Naive thymus-derived CD4-positive, alpha-beta T cell (primary cell): ENCODE measurements around the gene ZIC2. TPM values are rescaled to one million over a fixed set of nuclear protein-coding genes. Genes with fewer than 3 reads are reported as not detected.

Experiments
- ATAC-seq: fragments of 150-1000 bp; cut with Tn5 transposase; 2 replicates; pipeline ENCODE4 v1.10.0; 2021; ENCODE audit warnings: mild to moderate bottlenecking, moderate library complexity
- CTCF ChIA-PET: fragments of 350-600 bp; sonication (Branson Sonifier 250); formaldehyde crosslinking; loops from one replicate; lab custom pipeline; 2021; ENCODE audit warnings: antibody characterized with exemption; lab: Charles Lee
- POLR2A ChIA-PET: fragments of 350-600 bp; sonication (Branson Sonifier 250); formaldehyde crosslinking; loops from one replicate; lab custom pipeline; 2021; ENCODE audit warnings: antibody characterized with exemption, inconsistent platforms; lab: Charles Lee
- DNase-seq, 9 donors: peaks; one replicate each; pipeline versions ENCODE4 v3.0.0 to v3.0.0-alpha.2; 2020 to 2022; ENCODE audit warnings: mixed read lengths in 1 of 9
- H3K27ac ChIP-seq: one replicate; pipeline ENCODE4 v1.7.0; 2013; ENCODE audit warnings: mild to moderate bottlenecking, low read depth, low read length, moderate library complexity
- H3K27me3 ChIP-seq, 2 donors: one replicate each; pipeline ENCODE4 v1.7.0; 2013; ENCODE audit warnings: low read length in 2 of 2, mild to moderate bottlenecking in 2 of 2, moderate library complexity in 2 of 2; ENCODE audit not compliant: control insufficient read depth in 2 of 2, insufficient read depth in 2 of 2
- H3K36me3 ChIP-seq, 3 experiments: 1 replicate in 2 of 3; 2 replicates in 1 of 3; pipeline ENCODE4 v1.7.0; 2013; ENCODE audit warnings: low read length in 3 of 3, mild to moderate bottlenecking in 3 of 3, moderate library complexity in 1 of 3; ENCODE audit not compliant: insufficient read depth in 3 of 3, control insufficient read depth in 2 of 3
- H3K4me1 ChIP-seq, 2 donors: one replicate each; pipeline ENCODE4 v1.7.0; 2013; ENCODE audit warnings: low read length in 2 of 2, mild to moderate bottlenecking in 2 of 2, moderate library complexity in 1 of 2; ENCODE audit not compliant: control insufficient read depth in 2 of 2, insufficient read depth in 2 of 2
- H3K4me3 ChIP-seq: 2 replicates; pipeline ENCODE4 v1.7.0; 2013; ENCODE audit warnings: mild to moderate bottlenecking, low read length
- H3K9me3 ChIP-seq, 3 experiments: 1 replicate in 2 of 3; 2 replicates in 1 of 3; pipeline ENCODE4 v1.7.0; 2013; ENCODE audit warnings: low read length in 3 of 3; ENCODE audit not compliant: control insufficient read depth in 2 of 3
- H3K27ac Mint-ChIP-seq, 9 donors: one replicate each; pipeline ENCODE4 v1.8.0; 2020 to 2022; ENCODE audit warnings: mixed read lengths in 9 of 9, mild to moderate bottlenecking in 8 of 9, moderate library complexity in 5 of 9, inconsistent platforms in 2 of 9
- H3K27me3 Mint-ChIP-seq, 5 donors: one replicate each; pipeline ENCODE4 v1.8.0; 2021 to 2022; ENCODE audit warnings: mixed read lengths in 5 of 5, mild to moderate bottlenecking in 1 of 5
- H3K36me3 Mint-ChIP-seq, 5 donors: one replicate each; pipeline ENCODE4 v1.8.0; 2020 to 2022; ENCODE audit warnings: mixed read lengths in 5 of 5, mild to moderate bottlenecking in 3 of 5, inconsistent platforms in 1 of 5
- H3K4me1 Mint-ChIP-seq, 7 donors: one replicate each; pipeline ENCODE4 v1.8.0; 2020 to 2022; ENCODE audit warnings: mixed read lengths in 7 of 7, mild to moderate bottlenecking in 3 of 7, inconsistent platforms in 1 of 7
- H3K4me3 Mint-ChIP-seq, 10 donors: one replicate each; pipeline ENCODE4 v1.8.0; 2020 to 2022; ENCODE audit warnings: mild to moderate bottlenecking in 10 of 10, mixed read lengths in 10 of 10, moderate library complexity in 6 of 10, inconsistent platforms in 2 of 10
- H3K9me3 Mint-ChIP-seq, 11 donors: one replicate each; pipeline ENCODE4 v1.8.0; 2020 to 2022; ENCODE audit warnings: mixed read lengths in 11 of 11, mild to moderate bottlenecking in 4 of 11, inconsistent platforms in 1 of 11, moderate library complexity in 1 of 11
- intact Hi-C, 2 donors: fragments of 100-400 bp; cut with micrococcal nuclease; formaldehyde crosslinking; loops; one replicate each; pipeline ENCODE4 v1.15.1; 2023
- polyA plus RNA-seq, 2 donors: library from polyadenylated mRNA; unstranded; fragments of 300-500 nt; fragmentation: Illumina TruSeq; gene quantifications; one replicate each; pipeline ENCODE4 v1.2.3, GENCODE V29; 2021
- total RNA-seq, 6 experiments: library from RNA in 5 of 6; stranded (reverse) in 5 of 6; gene quantifications; 1 replicate in 5 of 6; 2 replicates in 1 of 6; pipeline ENCODE4 v1.2.3 and lab custom pipeline; 2021 to 2026

Gene ZIC2
- total and polyA plus RNA-seq, 7 experiments from 2014 or later, result 0.51 TPM; not detected in 6

- peaks cover 70 to 91% (median 86%) of the 10 kb centered on the region in 5 donors for H3K27me3 Mint-ChIP-seq
- ChIA-PET CTCF (no interaction called here), POLR2A (no interaction called here)
- no peak overlapping the region for H3K4me3 ChIP-seq
- H3K4me1 Mint-ChIP-seq, result peaks cover 9 to 43% (median 34%) of the 10 kb centered on the region in 7 donors
- peak overlapping the region in 3 of 9 donors; percentile 34 to 62 (median 48) for H3K27ac Mint-ChIP-seq
- H3K27me3 ChIP-seq, result peaks cover 26 to 60% of the 10 kb centered on the region in 2 donors
- H3K27ac ChIP-seq, result no peak overlapping the region
- no peaks in the 10 kb centered on the region for H3K36me3 ChIP-seq
- H3K4me3 Mint-ChIP-seq, result peak overlapping the region in 8 of 10 donors; percentile 18 to 79 (median 54)
- H3K9me3 Mint-ChIP-seq, result peaks cover 0 to 11% (median 4%) of the 10 kb centered on the region in 11 donors
- peaks cover 17 to 31% of the 10 kb centered on the region in 2 donors for H3K4me1 ChIP-seq
- H3K36me3 Mint-ChIP-seq, result peaks cover 0 to 4% (median 0%) of the 10 kb centered on the region in 5 donors
- no peaks in the 10 kb centered on the region for H3K9me3 ChIP-seq
- ATAC-seq (no peak), DNase-seq (no peak)
- intact Hi-C loops, result loop anchor here in 1 of 2 donors (1.0 kb wide), 2 partner anchors 9 to 25 kb away; no protein-coding TSS in a partner anchor
Observed at GRCh38 chr13:99958406-99959126, 23.0 kb upstream of the ZIC2 start.

GRCh38 chr13:99959127-99959539 is 22.5 kb upstream of the ZIC2 start:
- peak in 1 of 9 donors; percentile 24 for DNase-seq
- Mint-ChIP-seq H3K36me3 (peaks cover 0 to 4% (median 0%) of the 10 kb centered on the region in 5 donors), H3K27me3 (peaks cover 69 to 91% (median 86%) of the 10 kb centered on the region in 5 donors), H3K27ac (peak overlapping the region in 2 of 9 donors; percentile 22 to 62), H3K9me3 (peaks cover 0 to 11% (median 4%) of the 10 kb centered on the region in 11 donors), H3K4me1 (peaks cover 9 to 43% (median 34%) of the 10 kb centered on the region in 7 donors), H3K4me3 (peak overlapping the region in 9 of 10 donors; percentile 18 to 79 (median 48))
- Histone ChIP-seq H3K4me1 (peaks cover 17 to 31% of the 10 kb centered on the region in 2 donors), H3K27me3 (peaks cover 32 to 60% of the 10 kb centered on the region in 2 donors), H3K36me3 (no peaks in the 10 kb centered on the region), H3K4me3 (no peak overlapping the region), H3K9me3 (no peaks in the 10 kb centered on the region), H3K27ac (no peak overlapping the region)
- no peak for ATAC-seq
- ChIA-PET CTCF (no interaction called here), POLR2A (no interaction called here)
- intact Hi-C loops, result no loop called here

- Histone ChIP-seq H3K9me3 (no peaks in the 10 kb centered on the region), H3K4me1 (peaks cover 17 to 31% of the 10 kb centered on the region in 2 donors), H3K4me3 (no peak overlapping the region), H3K27me3 (peaks cover 32 to 58% of the 10 kb centered on the region in 2 donors), H3K27ac (no peak overlapping the region), H3K36me3 (no peaks in the 10 kb centered on the region)
- intact Hi-C loops, result loop anchor here (2.0 to 5.0 kb wide), 4 partner anchors 15 to 62 kb away; no protein-coding TSS in a partner anchor
- H3K4me3 Mint-ChIP-seq, result peak overlapping the region; percentile 44 to 85 (median 72)
- ATAC-seq, result no peak
- peaks cover 0 to 4% (median 0%) of the 10 kb centered on the region in 5 donors for H3K36me3 Mint-ChIP-seq
- peak overlapping the region in 1 of 9 donors; percentile 49 for H3K27ac Mint-ChIP-seq
- H3K27me3 Mint-ChIP-seq, result peaks cover 70 to 91% (median 86%) of the 10 kb centered on the region in 5 donors
- ChIA-PET CTCF (no interaction called here), POLR2A (no interaction called here)
- peak in 4 of 9 donors; percentile 22 to 41 (median 32) for DNase-seq
- H3K4me1 Mint-ChIP-seq, result peaks cover 9 to 43% (median 34%) of the 10 kb centered on the region in 7 donors
- H3K9me3 Mint-ChIP-seq, result peaks cover 0 to 11% (median 4%) of the 10 kb centered on the region in 11 donors
Observed at GRCh38 chr13:99959540-99960230, 21.9 kb upstream of the ZIC2 start.

- H3K36me3 Mint-ChIP-seq, result peaks cover 0 to 4% (median 0%) of the 10 kb centered on the region in 5 donors
- H3K4me3 ChIP-seq, result no peak overlapping the region
- H3K27me3 Mint-ChIP-seq, result peaks cover 65 to 87% (median 86%) of the 10 kb centered on the region in 5 donors
- H3K9me3 Mint-ChIP-seq, result peaks cover 0 to 11% (median 4%) of the 10 kb centered on the region in 11 donors
- intact Hi-C loops, result loop anchor here (2.0 to 5.0 kb wide), 4 partner anchors 14 to 63 kb away; no protein-coding TSS in a partner anchor
- DNase-seq, result no peak
- no peaks in the 10 kb centered on the region for H3K9me3 ChIP-seq
- H3K4me1 Mint-ChIP-seq, result peaks cover 9 to 43% (median 34%) of the 10 kb centered on the region in 7 donors
- ChIA-PET POLR2A (interaction anchor here (0.6 to 0.8 kb wide), 3 partner anchors 9 to 39 kb away, joined by 3 to 4 read pairs (median 3); no protein-coding TSS in a partner anchor), CTCF (no interaction called here)
- H3K27ac ChIP-seq, result no peak overlapping the region
- H3K4me1 ChIP-seq, result peaks cover 17 to 30% of the 10 kb centered on the region in 2 donors
- H3K36me3 ChIP-seq, result no peaks in the 10 kb centered on the region
- H3K27me3 ChIP-seq, result peaks cover 32 to 56% of the 10 kb centered on the region in 2 donors
- no peak for ATAC-seq
- no peak overlapping the region for H3K27ac Mint-ChIP-seq
- H3K4me3 Mint-ChIP-seq, result peak overlapping the region in 3 of 10 donors; percentile 61 to 79 (median 64)
Observed at GRCh38 chr13:99960663-99961311, 20.8 kb upstream of the ZIC2 start.

- intact Hi-C loops, result loop anchor here (2.0 to 5.0 kb wide), 4 partner anchors 13 to 64 kb away; no protein-coding TSS in a partner anchor
- Histone ChIP-seq H3K27ac (no peak overlapping the region), H3K4me1 (peaks cover 17 to 21% of the 10 kb centered on the region in 2 donors), H3K4me3 (no peak overlapping the region), H3K27me3 (peaks cover 36 to 58% of the 10 kb centered on the region in 2 donors), H3K36me3 (no peaks in the 10 kb centered on the region), H3K9me3 (no peaks in the 10 kb centered on the region)
- Mint-ChIP-seq H3K27ac (no peak overlapping the region), H3K36me3 (peaks cover 0 to 4% (median 0%) of the 10 kb centered on the region in 5 donors), H3K27me3 (peaks cover 65 to 88% (median 86%) of the 10 kb centered on the region in 5 donors), H3K4me3 (no peak overlapping the region), H3K9me3 (peaks cover 0 to 14% (median 3%) of the 10 kb centered on the region in 11 donors), H3K4me1 (peaks cover 4 to 34% (median 28%) of the 10 kb centered on the region in 7 donors)
- POLR2A ChIA-PET, result interaction anchor here (0.6 to 0.8 kb wide), 2 partner anchors 9 to 34 kb away, joined by 3 read pairs; no protein-coding TSS in a partner anchor
- ATAC-seq (no peak), DNase-seq (no peak)
- CTCF ChIA-PET, result no interaction called here
Observed at GRCh38 chr13:99961636-99962035, 19.9 kb upstream of the ZIC2 start.
